ENCODE measurements around the gene C1orf105. TPM values are rescaled to one million over a fixed set of nuclear protein-coding genes. Genes with fewer than 3 reads are reported as not detected.
A peak's percentile ranks its signal among the peaks of the same experiment; 100 is the strongest.

The C1orf105 gene
- total RNA-seq, 1 donor from 2014 or later = not detected

- TF ChIP-seq CTCF (conservative IDR thresholded peaks at IDR 0.05; ENCODE audit: low read depth, low read length) = no peak
- DNase-seq (ENCODE audit: low read depth) = no peak
- no peak overlapping the region for H3K4me3 ChIP-seq (ENCODE audit: low read depth, low read length)
These were observed 25.7 kb upstream of the C1orf105 start for GRCh38 chr1:172394811-172395210.

- H3K4me3 ChIP-seq (ENCODE audit: low read depth, low read length) = no peak overlapping the region
- DNase-seq (ENCODE audit: low read depth) = no peak
- TF ChIP-seq CTCF (conservative IDR thresholded peaks at IDR 0.05; ENCODE audit: low read depth, low read length) = no peak
These were observed 24.9 kb upstream of the C1orf105 start for GRCh38 chr1:172395576-172395975.

- no peak for TF ChIP-seq CTCF (conservative IDR thresholded peaks at IDR 0.05; ENCODE audit: low read depth, low read length)
- DNase-seq (ENCODE audit: low read depth) = no peak
- H3K4me3 ChIP-seq (ENCODE audit: low read depth, low read length) = no peak overlapping the region
These were observed 23.3 kb upstream of the C1orf105 start for GRCh38 chr1:172397221-172397620.

- no peak overlapping the region for H3K4me3 ChIP-seq (ENCODE audit: low read depth, low read length)
- DNase-seq (ENCODE audit: low read depth) = no peak
- no peak for TF ChIP-seq CTCF (conservative IDR thresholded peaks at IDR 0.05; ENCODE audit: low read depth, low read length)
These were observed 22.9 kb upstream of the C1orf105 start for GRCh38 chr1:172397633-172398032.

GRCh38 chr1:172398193-172398592 is 22.3 kb upstream of the C1orf105 start:
- no peak for TF ChIP-seq CTCF (conservative IDR thresholded peaks at IDR 0.05; ENCODE audit: low read depth, low read length)
- no peak overlapping the region for H3K4me3 ChIP-seq (ENCODE audit: low read depth, low read length)
- DNase-seq (ENCODE audit: low read depth) = no peak

- TF ChIP-seq CTCF (conservative IDR thresholded peaks at IDR 0.05; ENCODE audit: low read depth, low read length) = peak; percentile 59
- no peak overlapping the region for H3K4me3 ChIP-seq (ENCODE audit: low read depth, low read length)
- DNase-seq (ENCODE audit: low read depth) = peak; percentile 59
These were observed 21.3 kb upstream of the C1orf105 start for GRCh38 chr1:172398970-172399755.
